SH-SY5Y (cell line): Measurements from ENCODE around the gene ZSCAN25.

ENCODE experiments used
- GATA2 ChIP-seq: IDR thresholded peaks from 2 replicates; pipeline ENCODE4 v1.6.1; 2011; ENCODE audit warnings: mild to moderate bottlenecking, low read depth, low read length
- GATA3 ChIP-seq: IDR thresholded peaks from 2 replicates; pipeline ENCODE4 v1.6.1; 2011; ENCODE audit warnings: low read depth, mild to moderate bottlenecking, low read length, moderate library complexity

- TF ChIP-seq GATA2 (no peak), GATA3 (no peak)
Measured at GRCh38 chr7:99607548-99607947, 9.2 kb upstream of the ZSCAN25 start.
